IMR-90 (cell line): ENCODE results near the gene SPDYC. TPM values are rescaled to one million over a fixed set of nuclear protein-coding genes. Genes with fewer than 3 reads are reported as not detected.

ENCODE experiments used
- ATAC-seq: fragments of 200-7000 bp; cut with Tn5 transposase; 2 replicates; pipeline ENCODE4 v1.9.1; 2020; ENCODE audit warnings: low read depth, mild to moderate bottlenecking, moderate library complexity
- BruUV-seq: library from RNA; stranded (reverse); fragments of 400-500 nt; replicated peaks from 2 replicates; lab custom pipeline; 2021; lab: Mats Ljungman, UMichigan
- CTCF ChIA-PET: fragments of 300-600 bp; formaldehyde crosslinking; extraction: SDS; loops from one replicate; lab custom pipeline; 2021; ENCODE audit warnings: antibody characterized with exemption; lab: Yijun Ruan, JAX
- POLR2A ChIA-PET: fragments of 300-600 bp; sonication (Branson Sonifier 250); formaldehyde crosslinking; loops from one replicate; lab custom pipeline; 2022; ENCODE audit warnings: antibody characterized with exemption; ENCODE audit not compliant: unreplicated experiment; lab: Charles Lee
- DNase-seq: peaks from one replicate; pipeline ENCODE4 v3.0.0; 2013
- H2AFZ ChIP-seq: replicated peaks from 2 replicates; pipeline ENCODE3; 2013; ENCODE audit warnings: low read length, mild to moderate bottlenecking; ENCODE audit not compliant: poor library complexity
- H2AK5ac ChIP-seq: 2 replicates; pipeline ENCODE4 v1.6.1; 2013; ENCODE audit warnings: low read depth, low read length, inconsistent platforms
- H2AK9ac ChIP-seq: replicated peaks from 2 replicates; pipeline ENCODE3; 2013; ENCODE audit warnings: mild to moderate bottlenecking, low read depth, low read length, moderate library complexity; ENCODE audit not compliant: poor library complexity
- H2BK120ac ChIP-seq: 2 replicates; pipeline ENCODE4 v1.6.1; 2013; ENCODE audit warnings: low read depth, low read length, inconsistent platforms
- H2BK15ac ChIP-seq: 3 replicates; pipeline ENCODE4 v1.6.1; 2013; ENCODE audit warnings: low read depth, low read length, inconsistent platforms
- H2BK20ac ChIP-seq: 2 replicates; pipeline ENCODE4 v1.6.1; 2013; ENCODE audit warnings: low read depth, mild to moderate bottlenecking, inconsistent platforms, low read length, moderate library complexity
- H2BK5ac ChIP-seq: 2 replicates; pipeline ENCODE4 v1.6.1; 2013; ENCODE audit warnings: mild to moderate bottlenecking, low read depth, low read length, inconsistent platforms; ENCODE audit not compliant: poor library complexity, severe bottlenecking
- H3K14ac ChIP-seq: replicated peaks from 2 replicates; pipeline ENCODE4 v1.6.1; 2013; ENCODE audit warnings: low read depth, low read length, inconsistent platforms
- H3K18ac ChIP-seq: 2 replicates; pipeline ENCODE4 v1.6.1; 2013; ENCODE audit warnings: low read depth, low read length, control low read depth
- H3K23ac ChIP-seq: 2 replicates; pipeline ENCODE4 v1.6.1; 2013; ENCODE audit warnings: low read depth, low read length, inconsistent platforms
- H3K27ac ChIP-seq: 2 replicates; pipeline ENCODE4 v1.5.1; 2013; ENCODE audit warnings: mild to moderate bottlenecking, control low read depth, low read length; ENCODE audit not compliant: insufficient read depth
- H3K27me3 ChIP-seq: 2 replicates; pipeline ENCODE4 v1.6.1; 2013; ENCODE audit warnings: low read length; ENCODE audit not compliant: control insufficient read depth, insufficient read depth
- H3K36me3 ChIP-seq: 2 replicates; pipeline ENCODE4 v1.6.1; 2013; ENCODE audit warnings: low read length, mixed read lengths; ENCODE audit not compliant: control insufficient read depth, insufficient read depth
- H3K4ac ChIP-seq: 2 replicates; pipeline ENCODE4 v1.6.1; 2013; ENCODE audit warnings: low read depth, low read length, inconsistent platforms
- H3K4me1 ChIP-seq: 2 replicates; pipeline ENCODE4 v1.6.1; 2013; ENCODE audit warnings: low read length, mixed read lengths; ENCODE audit not compliant: control insufficient read depth, insufficient read depth
- H3K4me2 ChIP-seq: 2 replicates; pipeline ENCODE4 v1.6.1; 2013; ENCODE audit warnings: low read depth, mild to moderate bottlenecking, control low read depth, low read length, moderate library complexity
- H3K4me3 ChIP-seq: 2 replicates; pipeline ENCODE4 v1.5.1; 2013; ENCODE audit warnings: low read depth, mild to moderate bottlenecking, control low read depth, low read length, moderate library complexity; ENCODE audit not compliant: insufficient read depth
- H3K56ac ChIP-seq: 2 replicates; pipeline ENCODE4 v1.6.1; 2013; ENCODE audit warnings: low read length, inconsistent platforms; ENCODE audit not compliant: insufficient read depth; ENCODE audit errors: extremely low read depth
- H3K79me1 ChIP-seq, 2 experiments: 2 replicates each; pipeline ENCODE4 v1.6.1; 2013; ENCODE audit warnings: low read length in 2 of 2, inconsistent platforms in 1 of 2, low read depth in 1 of 2
- H3K9ac ChIP-seq: 2 replicates; pipeline ENCODE4 v1.6.1; 2013; ENCODE audit warnings: low read depth, low read length, control low read depth
- H3K9me1 ChIP-seq: 2 replicates; pipeline ENCODE4 v1.6.1; 2013; ENCODE audit warnings: low read length, inconsistent platforms; ENCODE audit not compliant: insufficient read depth
- H3K9me3 ChIP-seq: 2 replicates; pipeline ENCODE4 v1.6.1; 2013; ENCODE audit warnings: low read length; ENCODE audit not compliant: control insufficient read depth, insufficient read depth
- H4K20me1 ChIP-seq: 2 replicates; pipeline ENCODE4 v1.6.1; 2013; ENCODE audit warnings: low read length, inconsistent platforms; ENCODE audit not compliant: insufficient read depth
- H4K5ac ChIP-seq: 2 replicates; pipeline ENCODE4 v1.6.1; 2013; ENCODE audit warnings: mild to moderate bottlenecking, low read depth, low read length, control low read depth
- H4K8ac ChIP-seq, 2 experiments: 2 replicates each; pipeline ENCODE4 v1.6.1; 2013; ENCODE audit warnings: low read depth in 2 of 2, low read length in 2 of 2, control low read depth in 1 of 2, inconsistent platforms in 1 of 2
- H4K91ac ChIP-seq: 2 replicates; pipeline ENCODE4 v1.6.1; 2013; ENCODE audit warnings: low read depth, low read length, inconsistent platforms; ENCODE audit not compliant: insufficient read depth
- MAZ ChIP-seq: IDR thresholded peaks from 2 replicates; pipeline ENCODE4 v1.6.1; 2012; ENCODE audit warnings: low read depth, mild to moderate bottlenecking, low read length, improper control_type of control experiment, moderate library complexity, borderline replicate concordance
- MXI1 ChIP-seq: IDR thresholded peaks from 2 replicates; pipeline ENCODE4 v1.6.1; 2012; ENCODE audit warnings: low read depth, mild to moderate bottlenecking, low read length, moderate library complexity, borderline replicate concordance
- RFX5 ChIP-seq: IDR thresholded peaks from 2 replicates; pipeline ENCODE4 v1.8.0; 2012; ENCODE audit warnings: low read depth, mild to moderate bottlenecking, low read length, moderate library complexity
- WGBS, 2 experiments: methylation state at CpG; one replicate each; pipeline versions ENCODE4 v1.1.5 to v1.1.7; 2013; ENCODE audit warnings: missing lambda C conversion rate in 2 of 2; ENCODE audit not compliant: insufficient read length in 1 of 2; ENCODE audit errors: extremely low coverage in 2 of 2; 5-methylcytosine and 5-hydroxymethylcytosine counted together
- dilution Hi-C: fragments of 300-500 bp; cut with HindIII; formaldehyde crosslinking; loops from one replicate; pipeline ENCODE4 v1.14.3; 2018; ENCODE audit warnings: low sequenced_read_pairs; ENCODE audit not compliant: unreplicated experiment
- in situ Hi-C: fragments of 300-500 bp; cut with MboI; formaldehyde crosslinking; loops from 3 replicates; pipeline ENCODE4 v1.14.3; 2019; ENCODE audit warnings: low sequenced_read_pairs, inconsistent platforms, mixed read lengths
- intact Hi-C: fragments of 100-400 bp; cut with micrococcal nuclease; formaldehyde crosslinking; loops from 2 replicates; pipeline ENCODE4 v1.10.0; 2022
- polyA plus RNA-seq, 3 experiments: library from polyadenylated mRNA; depleted of rRNA; stranded (reverse); fragments of >200 nt; gene quantifications; 2 replicates each; pipeline ENCODE4 v1.2.3, GENCODE V29; 2012; ENCODE audit warnings: low replicate concordance in 1 of 3
- total RNA-seq: library from RNA; depleted of rRNA; stranded (reverse); fragments of >200 nt; gene quantifications from 2 replicates; pipeline ENCODE4 v1.2.3, GENCODE V29; 2012

SPDYC gene
- total and polyA plus RNA-seq, 2 of the 4 experiments (the other 2 are of a cell fraction): not detected

- dilution Hi-C loops: no loop called here
- ATAC-seq (no peak), DNase-seq (no peak)
- 95% methylated on average over 7 of the region's 16 CpGs; no CpG with 5 or more reads in 1 of the 2 experiments for WGBS, 2 experiments
- H4K20me1 ChIP-seq: peaks cover 11% of the 10 kb centered on the region; the same call in 1 of the 2 replicates
- in situ Hi-C loops: no loop called here
- H3K4ac ChIP-seq: no peak overlapping the region
- no peak overlapping the region for H2BK120ac ChIP-seq
- no peak overlapping the region for H3K23ac ChIP-seq
- peaks cover 72% of the 10 kb centered on the region for H3K36me3 ChIP-seq
- no peak overlapping the region for H3K27ac ChIP-seq
- ChIA-PET POLR2A (no interaction called here), CTCF (no interaction called here)
- BruUV-seq: no TSS peak
- H3K4me3 ChIP-seq: no peak overlapping the region
- no peak overlapping the region for H4K91ac ChIP-seq
- no peaks in the 10 kb centered on the region for H3K9me3 ChIP-seq
- H2AK5ac ChIP-seq: no peak overlapping the region
- no peak overlapping the region for H2BK20ac ChIP-seq
- no peak overlapping the region for H3K18ac ChIP-seq
- no peak overlapping the region for H4K5ac ChIP-seq
- H3K9ac ChIP-seq: no peak overlapping the region
- no peaks in the 10 kb centered on the region for H3K27me3 ChIP-seq
- no peak overlapping the region for H3K56ac ChIP-seq
- no peak overlapping the region for H2BK15ac ChIP-seq
- peak overlapping the region; percentile 55 for H2AK9ac ChIP-seq
- no peak overlapping the region for H3K14ac ChIP-seq
- H3K9me1 ChIP-seq: peaks cover 4% of the 10 kb centered on the region; the same call in 1 of the 2 replicates
- no peak overlapping the region for H3K4me2 ChIP-seq
- H2AFZ ChIP-seq: no peak overlapping the region
- peaks cover under 1% of the 10 kb centered on the region for H3K4me1 ChIP-seq
- 0 out of 4 replicates have a peak, but pooled peaks cover 0 to 8% of the 10 kb centered on the region in 2 experiments for H3K79me1 ChIP-seq
- no peak for TF ChIP-seq MXI1
- no peak for TF ChIP-seq MAZ
- TF ChIP-seq RFX5: no peak
- H4K8ac ChIP-seq: no peak overlapping the region
- no peak overlapping the region for H2BK5ac ChIP-seq
- intact Hi-C loops: no loop called here
Measured at GRCh38 chr11:65207918-65208784, 38.1 kb downstream of the SPDYC start.
